ENCODE data around the gene SRCIN1.
"Not testable (repeated sequence)": the region's sequence is repeated elsewhere in the genome, so short reads cannot be mapped to it uniquely, and the experiment has no call there.

Gene SRCIN1

DNA sequence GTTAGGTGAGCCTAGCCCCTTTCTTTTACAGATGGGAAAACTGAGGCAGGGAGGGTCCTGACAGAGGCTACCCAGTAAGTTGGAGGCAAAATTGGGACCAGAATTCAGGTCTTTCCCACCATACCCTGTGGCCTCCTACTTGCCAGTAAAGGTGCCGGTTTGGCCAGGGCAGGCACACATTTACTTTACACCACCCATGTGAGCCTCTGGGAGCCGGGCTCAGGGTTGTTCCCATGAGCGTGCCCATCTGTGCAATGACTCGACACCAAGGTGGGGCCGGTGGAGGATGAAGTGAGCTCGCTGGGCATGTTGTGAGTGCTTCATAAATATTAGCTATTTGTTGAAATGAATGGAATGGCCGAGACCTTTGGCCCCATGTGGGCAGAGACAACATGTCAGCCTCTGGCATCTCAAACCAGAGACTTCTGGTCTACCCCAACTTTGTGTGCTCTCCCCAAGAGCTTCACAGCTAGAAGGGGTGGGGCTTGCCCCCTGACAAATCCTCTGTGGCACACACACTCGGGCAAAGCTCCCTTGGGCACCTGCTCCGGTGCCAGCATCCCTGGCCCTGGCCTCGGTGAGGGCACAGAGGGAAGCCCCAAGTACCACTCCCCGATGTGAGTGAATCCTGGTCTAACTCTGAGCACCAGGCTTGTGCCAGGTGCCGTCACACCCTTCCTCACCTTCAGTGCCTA lies 60.1 kb downstream of the SRCIN1 start:
- no peak for DNase-seq (ENCODE audit: low read depth in 2 of 2)

GRCh38 chr17:38544839-38545209 lies 60.9 kb downstream of the SRCIN1 start:
- DNase-seq (ENCODE audit: low read depth in 2 of 2), result no peak

DNA sequence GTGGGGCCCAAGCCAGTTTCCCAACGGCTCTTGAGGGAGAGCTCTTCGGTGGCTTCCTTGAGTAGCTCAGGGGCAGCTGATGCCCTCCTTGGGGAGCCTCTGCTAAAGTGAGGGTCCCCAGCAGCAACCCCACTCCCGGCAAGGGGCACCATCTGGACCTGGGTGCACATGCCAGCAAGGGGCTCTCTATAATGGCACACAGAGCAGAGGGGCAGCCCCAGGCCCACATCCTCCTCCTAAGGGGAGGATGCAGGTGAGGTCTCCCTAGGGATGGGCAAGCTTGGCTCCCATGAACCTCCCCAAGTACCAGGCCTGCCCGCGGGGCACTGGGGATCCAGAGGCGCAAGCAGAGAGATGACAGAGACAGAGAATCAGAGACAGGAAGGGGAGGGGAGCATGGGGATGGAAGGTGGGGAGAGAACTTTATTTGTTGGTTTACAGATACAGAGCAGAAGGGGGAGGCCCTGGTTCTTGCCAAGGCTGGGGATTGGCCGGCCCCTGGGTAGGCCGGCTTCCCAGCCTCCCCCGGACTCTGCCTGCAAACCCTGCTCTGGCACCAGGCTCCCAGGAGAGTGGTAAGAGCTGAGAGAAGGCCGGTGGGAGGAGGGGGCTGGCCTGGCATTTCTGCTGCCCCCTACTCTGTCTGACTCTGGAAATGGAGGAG lies 61.4 kb downstream of the SRCIN1 start:
- no peak for DNase-seq (ENCODE audit: low read depth in 2 of 2)

DNA sequence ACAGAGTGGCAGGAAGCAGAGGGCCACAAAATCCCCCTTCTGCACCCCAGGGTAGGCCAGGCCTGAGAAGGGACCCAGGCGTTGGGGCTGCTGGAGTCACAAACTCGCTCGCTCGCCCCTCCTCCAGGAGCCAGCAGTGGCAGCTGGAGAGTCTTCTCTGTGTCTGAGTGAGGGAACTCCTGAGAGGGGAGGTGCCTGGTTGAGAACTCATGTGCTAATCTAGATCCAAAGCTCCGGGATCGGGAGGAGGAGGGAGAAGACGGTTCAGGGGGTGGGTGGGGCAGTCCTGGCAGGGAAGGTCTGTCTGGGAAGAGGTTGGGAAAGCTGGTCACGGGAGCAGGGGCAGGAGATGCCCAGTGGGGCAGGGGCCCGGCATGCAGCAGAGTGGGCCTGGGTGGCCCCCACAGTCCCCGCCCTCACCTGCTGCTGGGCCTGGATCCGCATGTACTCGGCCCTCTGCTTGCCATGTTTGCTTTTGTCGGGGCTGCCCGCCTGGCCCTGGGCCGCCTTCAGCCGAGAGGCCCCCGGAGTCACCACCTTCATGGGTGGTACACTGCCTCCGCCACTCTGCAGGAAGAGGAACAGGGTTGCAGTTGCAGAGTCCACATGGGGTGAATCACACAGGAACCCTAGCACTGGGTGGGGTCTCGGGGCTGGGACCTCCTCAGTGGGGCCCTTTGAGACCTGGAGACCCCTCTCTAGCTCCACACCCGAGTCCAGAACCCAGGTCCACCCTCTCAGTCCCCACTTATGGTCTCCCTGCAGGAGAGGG lies 62.2 kb downstream of the SRCIN1 start:
- DNase-seq (ENCODE audit: low read depth in 2 of 2), result no peak

DNA sequence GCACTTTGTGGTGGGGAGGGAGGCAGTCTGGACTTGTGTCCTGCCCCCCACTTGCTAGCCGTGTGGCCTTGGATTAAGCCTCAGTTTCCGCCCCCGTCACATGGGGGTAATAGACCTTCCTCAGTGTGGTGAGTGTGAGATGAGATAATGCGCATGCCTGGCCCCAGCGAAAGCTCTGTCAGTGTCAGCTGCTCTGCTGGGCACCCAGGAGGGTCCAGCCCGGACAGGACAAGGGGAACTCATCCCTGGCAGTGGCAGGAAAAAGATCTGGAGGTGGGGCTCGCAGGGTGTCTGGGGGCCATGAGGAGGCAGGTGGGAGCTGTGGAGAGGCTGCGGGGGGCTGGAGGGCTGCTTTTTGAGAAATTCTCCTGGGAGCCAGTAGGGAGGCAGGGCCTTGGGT lies 63.5 kb downstream of the SRCIN1 start:
- DNase-seq (ENCODE audit: low read depth in 2 of 2), result no peak

- no peak for DNase-seq (ENCODE audit: low read depth in 2 of 2)
These were observed 64.5 kb downstream of the SRCIN1 start for GRCh38 chr17:38541281-38541680.

- DNase-seq (ENCODE audit: low read depth in 2 of 2), result no peak
These were observed 65.2 kb downstream of the SRCIN1 start for GRCh38 chr17:38540514-38541045.

GRCh38 chr17:38539386-38539785 lies 66.4 kb downstream of the SRCIN1 start:
- DNase-seq (ENCODE audit: low read depth in 2 of 2), result no peak

DNA sequence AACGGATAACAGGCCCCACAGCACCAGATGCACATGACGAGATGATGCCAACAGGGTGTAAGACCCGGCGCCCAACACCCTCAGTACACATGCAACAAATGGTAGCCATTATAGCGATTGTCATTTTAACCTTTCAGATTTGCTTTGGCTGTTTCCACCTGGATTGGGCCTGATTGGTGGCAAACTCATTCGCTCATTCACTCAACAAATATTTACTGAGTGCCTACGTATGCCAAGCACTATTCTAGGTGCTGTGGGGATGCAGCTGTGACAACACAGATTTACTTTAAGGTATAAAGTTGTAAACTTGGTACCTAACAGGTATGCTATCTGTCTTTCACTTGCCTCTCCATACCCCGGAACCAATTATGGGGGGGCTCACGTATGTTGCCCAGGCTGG lies 66.8 kb downstream of the SRCIN1 start:
- DNase-seq (ENCODE audit: low read depth in 2 of 2), result no peak

GRCh38 chr17:38536661-38537060 lies 69.1 kb downstream of the SRCIN1 start:
- DNase-seq (ENCODE audit: low read depth in 2 of 2), result no peak

- DNase-seq (ENCODE audit: low read depth in 2 of 2), result no peak
These were observed 69.9 kb downstream of the SRCIN1 start for GRCh38 chr17:38535886-38536285.

GRCh38 chr17:38534498-38534885 lies 71.3 kb downstream of the SRCIN1 start:
- DNase-seq (ENCODE audit: low read depth in 2 of 2), result no peak

GRCh38 chr17:38533866-38534497 lies 71.8 kb downstream of the SRCIN1 start:
- no peak for DNase-seq (ENCODE audit: low read depth in 2 of 2)

DNA sequence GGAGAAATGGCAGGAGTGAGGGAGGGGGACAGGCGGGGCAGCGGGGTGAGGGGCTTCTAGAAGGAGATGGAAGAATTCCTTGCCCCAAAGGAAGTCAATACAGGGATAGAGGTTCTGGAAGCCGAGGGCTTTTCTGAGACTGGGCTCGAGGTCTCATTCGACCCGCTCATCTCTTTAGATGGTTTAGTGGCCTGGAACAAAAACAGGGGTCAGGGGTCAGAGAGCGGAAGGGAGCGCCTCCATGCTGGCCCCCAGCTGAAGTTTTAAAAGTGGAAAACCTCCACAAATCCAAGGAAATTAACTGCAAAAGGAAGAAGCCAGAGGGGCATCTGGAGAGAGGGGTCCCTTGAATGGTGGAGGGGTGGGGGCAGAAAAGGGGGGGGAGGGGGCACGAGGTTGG lies 72.5 kb downstream of the SRCIN1 start:
- no peak for DNase-seq (ENCODE audit: low read depth in 2 of 2)

DNA sequence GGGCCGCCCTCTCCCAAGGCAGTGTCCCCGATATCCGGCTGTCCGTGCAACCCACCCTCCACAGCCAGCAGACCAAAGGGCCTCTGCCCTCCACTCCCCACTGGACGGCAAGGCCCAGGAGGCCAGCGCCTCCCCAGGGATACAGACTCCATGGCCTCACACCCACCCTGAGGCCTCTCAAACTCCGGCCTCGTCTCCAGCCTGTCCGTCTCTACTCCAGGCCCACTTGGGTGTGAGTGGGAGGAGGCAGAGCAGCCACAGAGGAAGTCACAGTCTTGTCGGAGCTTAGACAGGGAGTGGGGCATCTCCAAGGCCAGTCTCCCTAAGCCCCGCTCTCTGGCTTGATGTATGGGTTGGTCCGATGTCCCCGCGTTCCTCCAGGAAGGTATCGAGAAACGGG lies 73.3 kb downstream of the SRCIN1 start:
- DNase-seq (ENCODE audit: low read depth in 2 of 2), result no peak

GRCh38 chr17:38531761-38532160 lies 74.0 kb downstream of the SRCIN1 start:
- DNase-seq (ENCODE audit: low read depth in 2 of 2), result not testable (repeated sequence)

- not testable (repeated sequence) for DNase-seq (ENCODE audit: low read depth in 2 of 2)
These were observed 74.9 kb downstream of the SRCIN1 start for GRCh38 chr17:38530856-38531255.

- not testable (repeated sequence) for DNase-seq (ENCODE audit: low read depth in 2 of 2)
These were observed 77.6 kb downstream of the SRCIN1 start for GRCh38 chr17:38528141-38528540.

- DNase-seq (ENCODE audit: low read depth in 2 of 2), result not testable (repeated sequence)
These were observed 79.2 kb downstream of the SRCIN1 start for GRCh38 chr17:38526526-38526925.

DNA sequence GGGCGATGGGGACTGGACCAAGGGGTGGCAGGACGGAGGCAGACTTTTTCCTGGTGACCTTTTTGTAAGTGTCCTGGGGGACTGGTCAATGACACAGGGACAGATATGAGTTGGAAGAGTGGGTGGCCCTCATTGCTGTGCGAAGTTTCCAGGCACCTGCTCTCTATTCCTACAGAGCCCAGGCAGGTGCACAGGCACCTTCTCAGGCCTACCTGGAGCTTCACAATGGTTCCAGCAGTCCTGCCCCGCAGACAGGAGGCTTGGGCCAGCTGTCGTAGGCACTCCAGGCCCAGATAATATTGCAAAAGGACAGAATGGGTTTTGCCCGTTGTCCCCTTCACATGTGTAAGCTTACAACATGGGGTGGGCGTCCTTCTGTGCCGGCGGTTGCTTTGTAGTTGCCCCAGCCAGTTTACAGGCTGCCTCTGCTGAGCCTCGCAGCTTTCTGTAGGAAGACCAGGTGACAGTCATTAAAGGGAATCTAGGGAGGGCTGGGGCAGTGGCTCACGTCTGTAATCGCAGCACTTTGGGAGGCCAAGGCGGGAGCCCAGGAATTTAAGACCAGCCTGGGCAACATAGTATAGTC lies 93.2 kb downstream of the SRCIN1 start:
- no peak for DNase-seq (ENCODE audit: low read depth in 2 of 2)

DNA sequence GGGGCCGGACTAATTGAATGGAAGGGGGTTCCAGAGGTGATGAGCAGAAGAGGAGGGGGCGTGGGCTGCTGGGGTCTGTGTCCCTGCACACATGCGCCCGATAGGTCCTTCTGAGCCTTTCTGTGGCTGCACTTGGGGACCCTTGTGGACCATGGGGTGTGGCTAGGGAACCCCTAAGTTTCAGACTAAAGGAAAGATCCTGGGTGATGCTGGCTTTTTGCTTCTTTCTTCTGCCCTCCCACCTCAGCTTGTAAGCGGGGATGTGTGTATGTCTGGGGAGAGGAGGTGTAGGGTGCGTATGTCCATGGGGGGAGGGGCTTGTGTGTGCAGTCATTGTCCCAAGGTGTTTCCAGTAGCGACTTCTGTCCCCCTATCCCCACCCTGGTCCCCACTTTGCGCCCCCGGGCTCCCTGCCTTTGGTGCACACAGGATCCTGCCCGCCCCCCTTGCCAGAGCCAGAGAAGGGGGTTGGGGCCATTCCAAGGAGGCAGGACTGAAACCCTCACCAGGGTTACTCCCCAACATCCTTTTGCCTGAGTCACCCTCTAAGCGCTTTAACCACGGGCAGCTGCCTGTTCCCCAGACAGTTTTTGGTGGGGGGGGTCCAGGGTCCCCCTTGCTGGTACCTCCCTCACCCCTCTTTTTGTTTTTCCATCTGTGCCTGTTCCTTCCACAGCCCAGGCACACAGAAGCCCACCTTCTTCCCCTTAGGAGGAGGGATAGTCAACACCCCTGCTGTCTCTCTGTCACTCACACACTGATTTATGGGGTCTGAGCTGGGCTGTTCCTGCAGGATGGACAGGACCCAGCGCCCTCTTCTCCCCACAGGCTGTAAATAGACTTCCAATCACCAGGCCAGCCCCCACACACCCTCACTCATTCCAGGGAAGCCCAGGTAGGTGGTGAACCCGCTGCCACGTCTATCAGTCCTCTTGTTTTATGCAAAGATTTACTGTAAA lies 94.3 kb downstream of the SRCIN1 start:
- DNase-seq (ENCODE audit: low read depth in 2 of 2), result no peak
